SK-N-MC (cell line): ENCODE measurements around the gene VWA7.
A peak's percentile ranks its signal among the peaks of the same experiment; 100 is the strongest.

Experiments
- EZH2 ChIP-seq: fragments of 200-600 bp; sonication (generic); IDR thresholded peaks from one replicate; pipeline ENCODE4 v1.6.1; 2017; ENCODE audit warnings: antibody characterized with exemption
- FOXP2 ChIP-seq: optimal IDR thresholded peaks from 2 replicates; pipeline ENCODE3; 2011; ENCODE audit warnings: mild to moderate bottlenecking, moderate library complexity; ENCODE audit not compliant: insufficient read depth; ENCODE audit errors: extremely low read length, control extremely low read depth
- POLR2AphosphoS5 ChIP-seq: IDR thresholded peaks from 2 replicates; pipeline ENCODE4 v1.6.1; 2012; ENCODE audit warnings: mild to moderate bottlenecking, low read depth, low read length, borderline replicate concordance

GRCh38 chr6:31737991-31738979 lies 38.8 kb downstream of the VWA7 start:
- TF ChIP-seq POLR2AphosphoS5 (peak; percentile 72), EZH2 (no peak), FOXP2 (no peak)
